ENCODE results near the gene SLC44A5. TPM values are rescaled to one million over a fixed set of nuclear protein-coding genes. Genes with fewer than 3 reads are reported as not detected.

SLC44A5 gene
- total RNA-seq, 1 experiment from 2014 or later = 4.5 TPM

GRCh38 chr1:75559136-75559535, 51.8 kb downstream of the SLC44A5 start:
- DNase-seq = no peak
- no peaks in the 10 kb centered on the region for H3K27me3 ChIP-seq (ENCODE audit: control insufficient read depth, insufficient read depth, low read length)
- H3K36me3 ChIP-seq (replicated peaks; ENCODE audit: control insufficient read depth, insufficient read depth, low read length) = no peaks in the 10 kb centered on the region

GRCh38 chr1:75554870-75555269, 56.0 kb downstream of the SLC44A5 start:
- no peak for DNase-seq
- no peaks in the 10 kb centered on the region for H3K27me3 ChIP-seq (ENCODE audit: control insufficient read depth, insufficient read depth, low read length)
- no peaks in the 10 kb centered on the region for H3K36me3 ChIP-seq (replicated peaks; ENCODE audit: control insufficient read depth, insufficient read depth, low read length)
- H3K4me3 ChIP-seq (ENCODE audit: insufficient read depth, low read depth, low read length) = no peak overlapping the region

More at GRCh38 chr1:75559136-75559535, 51.8 kb downstream of the SLC44A5 start:
- H3K4me3 ChIP-seq (ENCODE audit: insufficient read depth, low read depth, low read length) = no peak overlapping the region

GRCh38 chr1:75554181-75554580, 56.7 kb downstream of the SLC44A5 start:
- Histone ChIP-seq H3K27me3 (ENCODE audit: control insufficient read depth, insufficient read depth, low read length) (no peaks in the 10 kb centered on the region), H3K36me3 (replicated peaks; ENCODE audit: control insufficient read depth, insufficient read depth, low read length) (no peaks in the 10 kb centered on the region), H3K4me3 (ENCODE audit: insufficient read depth, low read depth, low read length) (no peak overlapping the region)
- DNase-seq = no peak

GRCh38 chr1:75550559-75550958, 60.4 kb downstream of the SLC44A5 start:
- no peak overlapping the region for H3K4me3 ChIP-seq (ENCODE audit: insufficient read depth, low read depth, low read length)
- no peak for DNase-seq
- H3K27me3 ChIP-seq (ENCODE audit: control insufficient read depth, insufficient read depth, low read length) = no peaks in the 10 kb centered on the region
- no peaks in the 10 kb centered on the region for H3K36me3 ChIP-seq (replicated peaks; ENCODE audit: control insufficient read depth, insufficient read depth, low read length)

- Histone ChIP-seq H3K36me3 (replicated peaks; ENCODE audit: control insufficient read depth, insufficient read depth, low read length) (no peaks in the 10 kb centered on the region), H3K4me3 (ENCODE audit: insufficient read depth, low read depth, low read length) (no peak overlapping the region), H3K27me3 (ENCODE audit: control insufficient read depth, insufficient read depth, low read length) (no peaks in the 10 kb centered on the region)
- no peak for DNase-seq
Measured at GRCh38 chr1:75548721-75549480, 62.0 kb downstream of the SLC44A5 start.

- no peak for DNase-seq
- H3K36me3 ChIP-seq (replicated peaks; ENCODE audit: control insufficient read depth, insufficient read depth, low read length) = no peaks in the 10 kb centered on the region
- H3K27me3 ChIP-seq (ENCODE audit: control insufficient read depth, insufficient read depth, low read length) = no peaks in the 10 kb centered on the region
- no peak overlapping the region for H3K4me3 ChIP-seq (ENCODE audit: insufficient read depth, low read depth, low read length)
Measured at GRCh38 chr1:75543705-75544104, 67.2 kb downstream of the SLC44A5 start.

- H3K36me3 ChIP-seq (replicated peaks; ENCODE audit: control insufficient read depth, insufficient read depth, low read length) = no peaks in the 10 kb centered on the region
- H3K4me3 ChIP-seq (ENCODE audit: insufficient read depth, low read depth, low read length) = no peak overlapping the region
- no peak for DNase-seq
- H3K27me3 ChIP-seq (ENCODE audit: control insufficient read depth, insufficient read depth, low read length) = no peaks in the 10 kb centered on the region
Measured at GRCh38 chr1:75542818-75543570, 67.9 kb downstream of the SLC44A5 start.

- no peaks in the 10 kb centered on the region for H3K36me3 ChIP-seq (replicated peaks; ENCODE audit: control insufficient read depth, insufficient read depth, low read length)
- no peak overlapping the region for H3K4me3 ChIP-seq (ENCODE audit: insufficient read depth, low read depth, low read length)
- H3K27me3 ChIP-seq (ENCODE audit: control insufficient read depth, insufficient read depth, low read length) = no peaks in the 10 kb centered on the region
- DNase-seq = no peak
Measured at GRCh38 chr1:75539230-75540116, 71.4 kb downstream of the SLC44A5 start.

- no peak for DNase-seq
- no peaks in the 10 kb centered on the region for H3K36me3 ChIP-seq (replicated peaks; ENCODE audit: control insufficient read depth, insufficient read depth, low read length)
- H3K27me3 ChIP-seq (ENCODE audit: control insufficient read depth, insufficient read depth, low read length) = no peaks in the 10 kb centered on the region
- H3K4me3 ChIP-seq (ENCODE audit: insufficient read depth, low read depth, low read length) = no peak overlapping the region
Measured at GRCh38 chr1:75533085-75533484, 77.8 kb downstream of the SLC44A5 start.

GRCh38 chr1:75531570-75531969, 79.3 kb downstream of the SLC44A5 start:
- Histone ChIP-seq H3K36me3 (replicated peaks; ENCODE audit: control insufficient read depth, insufficient read depth, low read length) (no peaks in the 10 kb centered on the region), H3K4me3 (ENCODE audit: insufficient read depth, low read depth, low read length) (no peak overlapping the region), H3K27me3 (ENCODE audit: control insufficient read depth, insufficient read depth, low read length) (no peaks in the 10 kb centered on the region)
- no peak for DNase-seq

GRCh38 chr1:75529488-75529887, 81.4 kb downstream of the SLC44A5 start:
- no peak overlapping the region for H3K4me3 ChIP-seq (ENCODE audit: insufficient read depth, low read depth, low read length)
- H3K27me3 ChIP-seq (ENCODE audit: control insufficient read depth, insufficient read depth, low read length) = no peaks in the 10 kb centered on the region
- DNase-seq = no peak
- H3K36me3 ChIP-seq (replicated peaks; ENCODE audit: control insufficient read depth, insufficient read depth, low read length) = no peaks in the 10 kb centered on the region

GRCh38 chr1:75528001-75528400, 82.9 kb downstream of the SLC44A5 start:
- H3K4me3 ChIP-seq (ENCODE audit: insufficient read depth, low read depth, low read length) = no peak overlapping the region
- DNase-seq = no peak
- H3K27me3 ChIP-seq (ENCODE audit: control insufficient read depth, insufficient read depth, low read length) = no peaks in the 10 kb centered on the region
- H3K36me3 ChIP-seq (replicated peaks; ENCODE audit: control insufficient read depth, insufficient read depth, low read length) = no peaks in the 10 kb centered on the region

GRCh38 chr1:75522389-75522788, 88.5 kb downstream of the SLC44A5 start:
- H3K36me3 ChIP-seq (replicated peaks; ENCODE audit: control insufficient read depth, insufficient read depth, low read length) = no peaks in the 10 kb centered on the region
- no peak for DNase-seq
- H3K4me3 ChIP-seq (ENCODE audit: insufficient read depth, low read depth, low read length) = no peak overlapping the region
- no peaks in the 10 kb centered on the region for H3K27me3 ChIP-seq (ENCODE audit: control insufficient read depth, insufficient read depth, low read length)

- no peak for DNase-seq
Measured at GRCh38 chr1:75521658-75522057, 89.3 kb downstream of the SLC44A5 start.

More at GRCh38 chr1:75521658-75522057, 89.3 kb downstream of the SLC44A5 start:
- no peaks in the 10 kb centered on the region for H3K27me3 ChIP-seq (ENCODE audit: control insufficient read depth, insufficient read depth, low read length)
- H3K36me3 ChIP-seq (replicated peaks; ENCODE audit: control insufficient read depth, insufficient read depth, low read length) = no peaks in the 10 kb centered on the region
- H3K4me3 ChIP-seq (ENCODE audit: insufficient read depth, low read depth, low read length) = no peak overlapping the region
